Neural cell (in vitro differentiated cells): Measurements from ENCODE around the gene A4GALT. TPM values are rescaled to one million over a fixed set of nuclear protein-coding genes. Genes with fewer than 3 reads are reported as not detected.
"Not testable (repeated sequence)": the region's sequence is repeated elsewhere in the genome, so short reads cannot be mapped to it uniquely, and the experiment has no call there.

ENCODE experiments used
- H2AFZ ChIP-seq: fragments of 200-600, 300-800 bp; sonication (generic), shearing (Covaris generic); 2 replicates; pipeline ENCODE4 v1.6.0; 2014; ENCODE audit warnings: low read depth, mild to moderate bottlenecking, antibody characterized with exemption, low read length, moderate library complexity
- H3F3A ChIP-seq: fragments of 200-600 bp; shearing (Covaris generic); 2 replicates; pipeline ENCODE4 v1.6.1; 2016; ENCODE audit warnings: mild to moderate bottlenecking, moderate library complexity, mixed read lengths, antibody characterized with exemption, low read length; ENCODE audit not compliant: insufficient read depth, poor library complexity, severe bottlenecking
- H3K27ac ChIP-seq: fragments of 200-600, 300-800 bp; sonication (generic), shearing (Covaris generic); 2 replicates; pipeline ENCODE4 v1.5.1; 2014; ENCODE audit warnings: mild to moderate bottlenecking, low read length, moderate library complexity
- H3K27me3 ChIP-seq: fragments of 300-800, 200-600 bp; sonication (generic), shearing (Covaris generic); 2 replicates; pipeline ENCODE4 v1.6.0; 2014; ENCODE audit warnings: mild to moderate bottlenecking, low read depth, low read length, moderate library complexity; ENCODE audit not compliant: insufficient read depth
- H3K36me3 ChIP-seq: fragments of 300-800, 200-600 bp; sonication (generic), shearing (Covaris generic); 2 replicates; pipeline ENCODE4 v1.5.1; 2014; ENCODE audit warnings: mild to moderate bottlenecking, antibody characterized with exemption, low read length, moderate library complexity; ENCODE audit not compliant: insufficient read depth
- H3K4me2 ChIP-seq: fragments of 300-800, 200-600 bp; sonication (generic), shearing (Covaris generic); 2 replicates; pipeline ENCODE4 v1.6.0; 2014; ENCODE audit warnings: mild to moderate bottlenecking, low read length
- H3K4me3 ChIP-seq: fragments of 300-800, 200-600 bp; sonication (generic), shearing (Covaris generic); 2 replicates; pipeline ENCODE4 v1.5.1; 2014; ENCODE audit warnings: mild to moderate bottlenecking, low read length, moderate library complexity
- H3K79me2 ChIP-seq: fragments of 200-600 bp; shearing (Covaris generic); replicated peaks from 2 replicates; pipeline ENCODE4 v1.6.0; 2014; ENCODE audit warnings: mild to moderate bottlenecking, low read length, moderate library complexity; ENCODE audit not compliant: insufficient read depth
- H3K9ac ChIP-seq: fragments of 300-800, 200-600 bp; sonication (generic), shearing (Covaris generic); 2 replicates; pipeline ENCODE4 v1.6.1; 2016; ENCODE audit warnings: mild to moderate bottlenecking, low read length, mixed read lengths
- H3K9me2 ChIP-seq: fragments of 200-600 bp; shearing (Covaris generic); 2 replicates; pipeline ENCODE4 v1.6.1; 2016; ENCODE audit warnings: mild to moderate bottlenecking, low read length, mixed read lengths; ENCODE audit not compliant: insufficient read depth
- H3K9me3 ChIP-seq: fragments of 200-600, 300-800 bp; sonication (generic), shearing (Covaris generic); 2 replicates; pipeline ENCODE4 v1.6.1; 2016; ENCODE audit warnings: mild to moderate bottlenecking, mixed run types, low read length, moderate library complexity, mixed read lengths
- H4K20me1 ChIP-seq: fragments of 200-600 bp; shearing (Covaris generic); 2 replicates; pipeline ENCODE4 v1.6.1; 2016; ENCODE audit warnings: mild to moderate bottlenecking, mixed run types; ENCODE audit not compliant: insufficient read depth
- EP300 ChIP-seq: fragments of 450-650 bp; conservative IDR thresholded peaks from 2 replicates; pipeline ENCODE4 v1.6.1; 2014; ENCODE audit warnings: antibody characterized with exemption, mild to moderate bottlenecking, moderate library complexity; ENCODE audit not compliant: poor library complexity, severe bottlenecking
- EZH2 ChIP-seq: fragments of 200-600, 300-800 bp; shearing (Covaris generic), sonication (generic); IDR thresholded peaks from 2 replicates; pipeline ENCODE4 v1.6.1; 2014; ENCODE audit warnings: antibody characterized with exemption, low read length, borderline replicate concordance, mild to moderate bottlenecking; ENCODE audit not compliant: insufficient read depth, poor library complexity, severe bottlenecking
- MXI1 ChIP-seq: fragments of 450-650 bp; conservative IDR thresholded peaks from 2 replicates; pipeline ENCODE4 v1.6.1; 2014; ENCODE audit warnings: antibody characterized with exemption, mild to moderate bottlenecking; ENCODE audit not compliant: poor library complexity, severe bottlenecking
- POLR2AphosphoS5 ChIP-seq: IDR thresholded peaks from 2 replicates; pipeline ENCODE4 v1.6.1; 2012
- RAD21 ChIP-seq: fragments of 450-650 bp; conservative IDR thresholded peaks from 2 replicates; pipeline ENCODE4 v1.6.1; 2014; ENCODE audit warnings: antibody characterized with exemption, mild to moderate bottlenecking, moderate library complexity
- SMC3 ChIP-seq: fragments of 450-650 bp; conservative IDR thresholded peaks from 2 replicates; pipeline ENCODE4 v1.6.1; 2014; ENCODE audit warnings: antibody characterized with exemption, mild to moderate bottlenecking, moderate library complexity; ENCODE audit not compliant: poor library complexity
- TAF1 ChIP-seq: IDR thresholded peaks from 2 replicates; pipeline ENCODE4 v1.6.1; 2012; ENCODE audit warnings: low read depth
- polyA plus RNA-seq: library from polyadenylated mRNA; depleted of rRNA; stranded (reverse); fragments of >200 nt; gene quantifications from 2 replicates; pipeline ENCODE4 v1.2.3, GENCODE V29; 2014
- TF ChIP-seq, protein P1 (sequence below): IDR thresholded peaks from 2 replicates; pipeline ENCODE4 v1.6.1; 2012; ENCODE audit warnings: borderline replicate concordance
- TF ChIP-seq, protein P2 (sequence below): fragments of 450-650 bp; IDR thresholded peaks from 2 replicates; pipeline ENCODE4 v1.5.1; 2014; ENCODE audit warnings: antibody characterized with exemption, mild to moderate bottlenecking, moderate library complexity; ENCODE audit not compliant: poor library complexity, severe bottlenecking

A4GALT gene
- polyA plus RNA-seq, 1 donor from 2014 or later: not detected

DNA sequence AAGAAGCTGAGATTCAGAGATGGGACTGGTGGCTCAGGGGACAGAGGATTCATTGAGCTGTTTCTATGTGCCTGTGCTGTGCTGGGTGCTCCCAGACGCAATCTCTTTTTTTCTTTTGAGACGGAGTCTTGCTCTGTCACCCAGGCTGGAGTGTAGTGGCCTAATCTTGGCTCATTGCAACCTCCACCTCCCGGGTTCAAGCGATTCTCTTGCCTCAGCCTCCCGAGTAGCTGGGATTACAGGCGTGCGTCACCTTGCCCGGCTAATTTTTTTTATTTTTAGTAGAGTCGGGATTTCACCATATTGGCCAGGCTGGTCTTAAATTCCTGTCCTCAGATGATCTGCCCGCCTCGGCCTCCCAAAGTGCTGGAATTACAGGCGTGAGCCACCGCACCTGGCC lies 47.6 kb downstream of the A4GALT start:
- H3K27me3 ChIP-seq, H3K9me2 ChIP-seq, H3K9ac ChIP-seq, H3K4me2 ChIP-seq, H3K79me2 ChIP-seq, H3K27ac ChIP-seq, H3K9me3 ChIP-seq, H3K4me3 ChIP-seq, H3K36me3 ChIP-seq, H2AFZ ChIP-seq, H4K20me1 ChIP-seq, H3F3A ChIP-seq: not testable (repeated sequence)

DNA sequence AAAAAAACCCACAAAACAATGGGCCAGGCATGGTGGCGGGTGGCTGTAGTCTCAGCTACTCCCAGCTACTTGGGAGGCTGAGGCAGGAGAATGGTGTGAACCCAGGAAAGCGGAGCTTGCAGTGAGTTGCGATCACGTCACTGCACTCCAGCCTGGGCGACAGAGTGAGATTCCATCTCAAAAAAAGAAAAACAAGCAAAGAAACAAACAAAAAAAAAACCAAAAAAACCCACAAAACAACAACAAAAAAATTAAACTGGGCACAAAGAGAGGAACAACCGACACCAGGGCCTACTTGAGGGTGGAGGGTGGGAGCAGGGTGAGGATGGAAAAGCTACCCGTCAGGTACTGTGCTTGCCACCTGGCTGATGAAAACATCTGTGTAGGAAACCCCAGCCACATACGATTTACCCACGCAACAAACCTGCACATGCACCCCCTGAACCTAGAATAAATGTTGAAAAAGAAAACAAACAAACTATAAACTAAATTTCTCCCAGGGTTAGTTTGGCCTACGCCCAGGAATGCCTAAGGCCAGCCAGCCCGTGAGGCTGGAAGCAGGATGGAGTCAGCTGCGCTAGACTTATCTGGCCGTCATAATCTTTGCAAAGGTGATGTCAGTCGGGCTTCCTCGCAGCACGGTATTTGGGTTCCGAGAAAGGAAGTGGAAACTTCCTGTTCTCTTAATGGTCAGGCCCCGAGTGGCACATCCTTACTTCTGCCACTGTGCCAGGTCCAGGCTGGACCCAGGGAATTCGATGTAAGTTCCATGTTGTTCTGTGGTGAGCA lies 49.6 kb downstream of the A4GALT start:
- no peak overlapping the region for H2AFZ ChIP-seq
- TF ChIP-seq TAF1: no peak
- TF ChIP-seq, protein P1, sequence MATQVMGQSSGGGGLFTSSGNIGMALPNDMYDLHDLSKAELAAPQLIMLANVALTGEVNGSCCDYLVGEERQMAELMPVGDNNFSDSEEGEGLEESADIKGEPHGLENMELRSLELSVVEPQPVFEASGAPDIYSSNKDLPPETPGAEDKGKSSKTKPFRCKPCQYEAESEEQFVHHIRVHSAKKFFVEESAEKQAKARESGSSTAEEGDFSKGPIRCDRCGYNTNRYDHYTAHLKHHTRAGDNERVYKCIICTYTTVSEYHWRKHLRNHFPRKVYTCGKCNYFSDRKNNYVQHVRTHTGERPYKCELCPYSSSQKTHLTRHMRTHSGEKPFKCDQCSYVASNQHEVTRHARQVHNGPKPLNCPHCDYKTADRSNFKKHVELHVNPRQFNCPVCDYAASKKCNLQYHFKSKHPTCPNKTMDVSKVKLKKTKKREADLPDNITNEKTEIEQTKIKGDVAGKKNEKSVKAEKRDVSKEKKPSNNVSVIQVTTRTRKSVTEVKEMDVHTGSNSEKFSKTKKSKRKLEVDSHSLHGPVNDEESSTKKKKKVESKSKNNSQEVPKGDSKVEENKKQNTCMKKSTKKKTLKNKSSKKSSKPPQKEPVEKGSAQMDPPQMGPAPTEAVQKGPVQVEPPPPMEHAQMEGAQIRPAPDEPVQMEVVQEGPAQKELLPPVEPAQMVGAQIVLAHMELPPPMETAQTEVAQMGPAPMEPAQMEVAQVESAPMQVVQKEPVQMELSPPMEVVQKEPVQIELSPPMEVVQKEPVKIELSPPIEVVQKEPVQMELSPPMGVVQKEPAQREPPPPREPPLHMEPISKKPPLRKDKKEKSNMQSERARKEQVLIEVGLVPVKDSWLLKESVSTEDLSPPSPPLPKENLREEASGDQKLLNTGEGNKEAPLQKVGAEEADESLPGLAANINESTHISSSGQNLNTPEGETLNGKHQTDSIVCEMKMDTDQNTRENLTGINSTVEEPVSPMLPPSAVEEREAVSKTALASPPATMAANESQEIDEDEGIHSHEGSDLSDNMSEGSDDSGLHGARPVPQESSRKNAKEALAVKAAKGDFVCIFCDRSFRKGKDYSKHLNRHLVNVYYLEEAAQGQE: no peak
- TF ChIP-seq POLR2AphosphoS5: no peak
- no peak for TF ChIP-seq EZH2
- no peak for TF ChIP-seq MXI1
- no peak for TF ChIP-seq SMC3
- TF ChIP-seq, protein P2, sequence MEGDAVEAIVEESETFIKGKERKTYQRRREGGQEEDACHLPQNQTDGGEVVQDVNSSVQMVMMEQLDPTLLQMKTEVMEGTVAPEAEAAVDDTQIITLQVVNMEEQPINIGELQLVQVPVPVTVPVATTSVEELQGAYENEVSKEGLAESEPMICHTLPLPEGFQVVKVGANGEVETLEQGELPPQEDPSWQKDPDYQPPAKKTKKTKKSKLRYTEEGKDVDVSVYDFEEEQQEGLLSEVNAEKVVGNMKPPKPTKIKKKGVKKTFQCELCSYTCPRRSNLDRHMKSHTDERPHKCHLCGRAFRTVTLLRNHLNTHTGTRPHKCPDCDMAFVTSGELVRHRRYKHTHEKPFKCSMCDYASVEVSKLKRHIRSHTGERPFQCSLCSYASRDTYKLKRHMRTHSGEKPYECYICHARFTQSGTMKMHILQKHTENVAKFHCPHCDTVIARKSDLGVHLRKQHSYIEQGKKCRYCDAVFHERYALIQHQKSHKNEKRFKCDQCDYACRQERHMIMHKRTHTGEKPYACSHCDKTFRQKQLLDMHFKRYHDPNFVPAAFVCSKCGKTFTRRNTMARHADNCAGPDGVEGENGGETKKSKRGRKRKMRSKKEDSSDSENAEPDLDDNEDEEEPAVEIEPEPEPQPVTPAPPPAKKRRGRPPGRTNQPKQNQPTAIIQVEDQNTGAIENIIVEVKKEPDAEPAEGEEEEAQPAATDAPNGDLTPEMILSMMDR: no peak
- TF ChIP-seq RAD21: no peak
- TF ChIP-seq EP300: no peak
- H3K79me2 ChIP-seq: no peaks in the 10 kb centered on the region
- no peaks in the 10 kb centered on the region for H3F3A ChIP-seq
- no peaks in the 10 kb centered on the region for H3K9me3 ChIP-seq
- H4K20me1 ChIP-seq: no peaks in the 10 kb centered on the region
- H3K9ac ChIP-seq: no peak overlapping the region
- no peak overlapping the region for H3K4me3 ChIP-seq
- no peaks in the 10 kb centered on the region for H3K9me2 ChIP-seq
- no peak overlapping the region for H3K4me2 ChIP-seq
- no peak overlapping the region for H3K27ac ChIP-seq
- no peaks in the 10 kb centered on the region for H3K27me3 ChIP-seq
- no peaks in the 10 kb centered on the region for H3K36me3 ChIP-seq

DNA sequence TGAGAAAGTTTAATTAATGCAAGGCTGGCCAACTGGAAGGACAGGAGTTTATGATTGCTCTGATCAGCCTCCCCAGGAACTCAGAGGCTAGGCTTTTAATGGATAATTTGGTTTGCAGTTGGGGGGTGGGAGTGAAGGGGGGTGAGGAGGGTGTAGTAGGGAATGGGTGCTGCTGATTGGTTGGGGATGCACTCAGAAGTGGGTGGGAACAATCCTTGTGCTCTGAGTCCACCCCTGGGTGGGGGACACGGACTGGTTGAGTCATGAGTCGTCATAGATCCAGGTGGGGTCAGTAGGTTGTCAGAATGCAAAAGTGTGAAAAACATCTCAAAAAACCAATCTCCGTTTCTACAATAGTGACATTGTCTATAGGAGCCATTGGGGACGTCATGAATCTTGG lies 50.6 kb downstream of the A4GALT start:
- Histone ChIP-seq H3K9me3 (no peaks in the 10 kb centered on the region), H3F3A (no peaks in the 10 kb centered on the region), H3K4me3 (no peak overlapping the region), H3K79me2 (no peaks in the 10 kb centered on the region), H3K4me2 (no peak overlapping the region), H3K27me3 (no peaks in the 10 kb centered on the region), H2AFZ (no peak overlapping the region), H4K20me1 (no peaks in the 10 kb centered on the region), H3K9ac (no peak overlapping the region), H3K36me3 (no peaks in the 10 kb centered on the region), H3K9me2 (no peaks in the 10 kb centered on the region), H3K27ac (no peak overlapping the region)
- no peak for TF ChIP-seq POLR2AphosphoS5
- TF ChIP-seq SMC3: no peak
- TF ChIP-seq, protein P2: no peak
- no peak for TF ChIP-seq EZH2

DNA sequence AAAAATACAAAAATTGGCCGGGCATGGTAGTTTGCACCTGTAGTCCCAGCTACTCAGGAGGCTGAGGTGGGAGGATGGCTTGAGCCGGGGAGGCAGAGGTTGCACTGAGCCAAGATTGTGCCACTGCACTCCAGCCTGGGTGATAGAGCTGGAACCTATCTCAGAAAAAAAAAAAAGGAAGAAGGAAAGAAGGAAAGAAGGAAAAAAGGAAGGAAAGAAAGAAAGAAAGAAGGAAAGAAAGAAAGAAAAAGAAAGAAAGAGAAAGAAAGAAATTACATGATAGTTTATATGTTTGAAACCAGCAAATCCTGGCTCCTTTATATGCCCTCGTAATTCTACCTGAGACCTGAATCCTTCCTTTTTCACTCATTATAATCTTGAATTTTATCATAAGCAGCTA lies 54.3 kb downstream of the A4GALT start:
- H3K4me2 ChIP-seq, H2AFZ ChIP-seq, H3K9me2 ChIP-seq, H3K9ac ChIP-seq, H3K27ac ChIP-seq, H3K36me3 ChIP-seq, H3K4me3 ChIP-seq, H3K9me3 ChIP-seq, H3K79me2 ChIP-seq, H4K20me1 ChIP-seq, H3F3A ChIP-seq: not testable (repeated sequence)
- H3K27me3 ChIP-seq: peaks cover 14% of the 10 kb centered on the region
